ENCODE measurements around the gene MYL6B. TPM values are rescaled to one million over a fixed set of nuclear protein-coding genes. Genes with fewer than 3 reads are reported as not detected.
A peak's percentile ranks its signal among the peaks of the same experiment; 100 is the strongest.

MYL6B gene
- total and polyA plus RNA-seq, 2 donors (not counting 3 experiments of a cell fraction or from before 2014, with no cell fraction given) = 135 to 185 TPM

DNA sequence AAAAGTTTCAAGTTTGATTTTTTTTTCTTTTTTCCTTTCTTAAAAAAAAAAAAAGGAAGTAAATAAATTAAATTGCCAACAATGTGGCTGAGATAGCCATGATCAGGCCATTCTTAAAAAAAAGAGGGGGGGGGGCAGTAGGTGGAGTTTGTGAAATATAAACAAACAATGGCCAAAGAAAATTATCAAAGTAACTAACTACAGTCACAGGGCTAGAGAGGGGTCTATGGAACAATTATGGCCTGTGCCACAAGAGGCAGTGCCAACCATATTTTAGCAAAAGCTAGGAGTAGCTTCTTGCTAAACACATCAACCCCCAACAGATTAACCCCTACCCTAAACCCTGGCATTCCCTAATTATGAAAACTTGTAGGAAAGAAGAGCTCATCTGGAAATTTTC is 53.1 kb downstream of the MYL6B start:
- dilution Hi-C loops (cut with MboI; ENCODE audit: extremely low pct_ligation_motif_present, low sequenced_read_pairs) = no loop called here
- Histone ChIP-seq H3K4me2 (ENCODE audit: insufficient read depth, low read length) (no peak overlapping the region), H2AFZ (ENCODE audit: low read depth, low read length) (no peak overlapping the region), H3K79me2 (ENCODE audit: control insufficient read depth, insufficient read depth, low read length) (no peaks in the 10 kb centered on the region), H3K27ac (ENCODE audit: insufficient read depth, low read depth, low read length) (no peak overlapping the region), H3K9me3 (replicated peaks; ENCODE audit: control insufficient read depth, insufficient read depth, low read length) (no peaks in the 10 kb centered on the region), H3K36me3 (ENCODE audit: control insufficient read depth in 2 of 2, extremely low read depth in 1 of 2, insufficient read depth in 2 of 2, low read length in 2 of 2) (peaks cover 12 to 38% of the 10 kb centered on the region in 2 experiments), H4K20me1 (replicated peaks; ENCODE audit: control insufficient read depth, extremely low read depth, insufficient read depth, low read length) (no peaks in the 10 kb centered on the region), H3K27me3 (ENCODE audit: control insufficient read depth in 2 of 2, insufficient read depth in 2 of 2, low read length in 2 of 2) (no peaks in the 10 kb centered on the region), H3K4me3 (replicated peaks in 1 of 3; ENCODE audit: insufficient read depth in 1 of 3, low read depth in 1 of 3, low read length in 3 of 3) (no peak overlapping the region), H3K9ac (replicated peaks; ENCODE audit: extremely low read depth, insufficient read depth, low read length) (no peak overlapping the region), H3K4me1 (ENCODE audit: control insufficient read depth, extremely low read depth, insufficient read depth, low read length) (peaks cover 17% of the 10 kb centered on the region), H3K9me1 (replicated peaks; ENCODE audit: control insufficient read depth, extremely low read depth, insufficient read depth, low read length) (no peaks in the 10 kb centered on the region)
- no peak for TF ChIP-seq POLR2A (IDR thresholded peaks at IDR 0.05; ENCODE audit: low read depth, low read length)
- TF ChIP-seq GATA2 (IDR thresholded peaks at IDR 0.05; ENCODE audit: insufficient read depth, insufficient read length, low read depth, low read length) = no peak
- TF ChIP-seq, protein P1, sequence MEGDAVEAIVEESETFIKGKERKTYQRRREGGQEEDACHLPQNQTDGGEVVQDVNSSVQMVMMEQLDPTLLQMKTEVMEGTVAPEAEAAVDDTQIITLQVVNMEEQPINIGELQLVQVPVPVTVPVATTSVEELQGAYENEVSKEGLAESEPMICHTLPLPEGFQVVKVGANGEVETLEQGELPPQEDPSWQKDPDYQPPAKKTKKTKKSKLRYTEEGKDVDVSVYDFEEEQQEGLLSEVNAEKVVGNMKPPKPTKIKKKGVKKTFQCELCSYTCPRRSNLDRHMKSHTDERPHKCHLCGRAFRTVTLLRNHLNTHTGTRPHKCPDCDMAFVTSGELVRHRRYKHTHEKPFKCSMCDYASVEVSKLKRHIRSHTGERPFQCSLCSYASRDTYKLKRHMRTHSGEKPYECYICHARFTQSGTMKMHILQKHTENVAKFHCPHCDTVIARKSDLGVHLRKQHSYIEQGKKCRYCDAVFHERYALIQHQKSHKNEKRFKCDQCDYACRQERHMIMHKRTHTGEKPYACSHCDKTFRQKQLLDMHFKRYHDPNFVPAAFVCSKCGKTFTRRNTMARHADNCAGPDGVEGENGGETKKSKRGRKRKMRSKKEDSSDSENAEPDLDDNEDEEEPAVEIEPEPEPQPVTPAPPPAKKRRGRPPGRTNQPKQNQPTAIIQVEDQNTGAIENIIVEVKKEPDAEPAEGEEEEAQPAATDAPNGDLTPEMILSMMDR (IDR thresholded peaks at IDR 0.05; ENCODE audit: extremely low read depth in 1 of 2, insufficient read depth in 1 of 2, low read depth in 1 of 2, low read length in 2 of 2) = peak in 1 of 2 donors; percentile 31
- FAIRE-seq (no peak), DNase-seq (ENCODE audit: low read depth, low spot score) (peak; percentile 65)
- ChIA-PET CTCF (interaction anchor here (0.5 to 8.5 kb wide), 12 partner anchors 9 to 259 kb away, joined by 3 to 63 read pairs (median 6); partner anchors contain the start of genes ANKRD52, ESYT1, RNF41 and SMARCC2), POLR2A (interaction anchor here (1.4 to 2.8 kb wide), 2 partner anchors 16 to 87 kb away, joined by 3 to 12 read pairs; partner anchors contain the start of genes RNF41 and ZC3H10)
- intact Hi-C loops (cut with micrococcal nuclease) = no loop called here
- no TSS peak for BruUV-seq (replicated peaks)

DNA sequence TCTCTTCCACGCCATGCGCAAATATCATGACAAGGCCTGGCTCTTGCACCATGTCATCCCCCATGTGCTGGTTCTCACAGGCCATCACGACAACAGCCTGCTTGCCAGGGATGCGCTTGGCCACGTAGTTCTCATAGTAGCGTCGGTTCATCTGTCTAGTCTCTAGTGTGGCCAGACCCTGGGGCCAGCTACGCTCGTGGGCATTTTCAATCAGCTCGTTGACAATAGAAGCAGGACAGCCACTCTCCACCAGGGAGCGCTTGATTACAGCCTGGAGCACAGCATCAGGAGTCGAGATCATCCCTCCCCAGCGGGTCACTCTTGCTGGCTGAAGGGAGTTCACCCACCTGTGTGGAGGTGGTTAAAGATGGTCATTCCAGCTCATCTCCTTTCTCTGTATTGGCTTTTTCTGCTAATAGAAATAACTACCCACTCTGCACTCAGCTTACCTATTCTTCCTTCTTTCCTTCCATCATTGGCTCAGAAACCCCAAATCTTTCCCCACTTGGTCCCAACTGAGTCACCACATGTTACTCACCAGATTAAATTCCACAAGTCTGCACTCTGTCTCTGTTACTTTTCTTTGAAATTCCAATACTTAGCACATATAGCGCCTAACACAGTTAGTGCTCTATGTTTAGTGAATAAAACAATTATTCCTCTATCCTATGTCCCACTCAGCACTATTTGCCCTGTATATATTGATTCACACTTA is 54.2 kb downstream of the MYL6B start:
- CTCF ChIA-PET = interaction anchor here (0.6 to 8.5 kb wide), 20 partner anchors 8 to 301 kb away, joined by 3 to 63 read pairs (median 4); partner anchors contain the start of genes ANKRD52, ESYT1, RNF41 and SLC39A5
- DNase-seq (ENCODE audit: low read depth, low spot score) = peak; percentile 52
- Histone ChIP-seq H3K27me3 (ENCODE audit: control insufficient read depth in 2 of 2, insufficient read depth in 2 of 2, low read length in 2 of 2) (no peaks in the 10 kb centered on the region), H3K4me2 (ENCODE audit: insufficient read depth, low read length) (no peak overlapping the region), H4K20me1 (replicated peaks; ENCODE audit: control insufficient read depth, extremely low read depth, insufficient read depth, low read length) (no peaks in the 10 kb centered on the region), H3K9me3 (replicated peaks; ENCODE audit: control insufficient read depth, insufficient read depth, low read length) (no peaks in the 10 kb centered on the region), H3K4me3 (replicated peaks in 1 of 3; ENCODE audit: insufficient read depth in 1 of 3, low read depth in 1 of 3, low read length in 3 of 3) (no peak overlapping the region), H2AFZ (ENCODE audit: low read depth, low read length) (no peak overlapping the region), H3K79me2 (ENCODE audit: control insufficient read depth, insufficient read depth, low read length) (no peaks in the 10 kb centered on the region), H3K9me1 (replicated peaks; ENCODE audit: control insufficient read depth, extremely low read depth, insufficient read depth, low read length) (no peaks in the 10 kb centered on the region), H3K4me1 (ENCODE audit: control insufficient read depth, extremely low read depth, insufficient read depth, low read length) (peaks cover 17% of the 10 kb centered on the region), H3K9ac (replicated peaks; ENCODE audit: extremely low read depth, insufficient read depth, low read length) (no peak overlapping the region), H3K36me3 (ENCODE audit: control insufficient read depth in 2 of 2, extremely low read depth in 1 of 2, insufficient read depth in 2 of 2, low read length in 2 of 2) (peaks cover 12 to 43% of the 10 kb centered on the region in 2 experiments), H3K27ac (ENCODE audit: insufficient read depth, low read depth, low read length) (no peak overlapping the region)
- peak; percentile 66 for FAIRE-seq
- no peak for TF ChIP-seq JUN (IDR thresholded peaks at IDR 0.05; ENCODE audit: borderline replicate concordance, insufficient read depth, insufficient read length, low read depth)
- TF ChIP-seq POLR2A (IDR thresholded peaks at IDR 0.05; ENCODE audit: low read depth, low read length) = peak; percentile 30
- TF ChIP-seq, protein P1 (IDR thresholded peaks at IDR 0.05; ENCODE audit: extremely low read depth in 1 of 2, insufficient read depth in 1 of 2, low read depth in 1 of 2, low read length in 2 of 2) = peak; percentile 63 to 73
- no peak for TF ChIP-seq EZH2 (IDR thresholded peaks at IDR 0.05; ENCODE audit: borderline replicate concordance, low read depth, low read length, severe bottlenecking)
- TF ChIP-seq, protein P2, sequence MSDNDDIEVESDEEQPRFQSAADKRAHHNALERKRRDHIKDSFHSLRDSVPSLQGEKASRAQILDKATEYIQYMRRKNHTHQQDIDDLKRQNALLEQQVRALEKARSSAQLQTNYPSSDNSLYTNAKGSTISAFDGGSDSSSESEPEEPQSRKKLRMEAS (IDR thresholded peaks at IDR 0.05; ENCODE audit: insufficient read depth, insufficient read length) = no peak
- TF ChIP-seq POLR2AphosphoS5 (IDR thresholded peaks at IDR 0.05; ENCODE audit: insufficient read depth, low read depth, low read length) = no peak
- no peak for TF ChIP-seq MYC (IDR thresholded peaks at IDR 0.05; ENCODE audit: low read depth, low read length)
- TF ChIP-seq FOS (IDR thresholded peaks at IDR 0.05; ENCODE audit: borderline replicate concordance, insufficient read depth, low read length) = no peak
- TF ChIP-seq GATA2 (IDR thresholded peaks at IDR 0.05; ENCODE audit: insufficient read depth, insufficient read length, low read depth, low read length) = no peak
- intact Hi-C loops (cut with micrococcal nuclease) (loop anchor here (1.0 kb wide), 2 partner anchors 8 to 18 kb away; partner anchors contain the start of gene NABP2), dilution Hi-C loops (cut with MboI; ENCODE audit: extremely low pct_ligation_motif_present, low sequenced_read_pairs) (no loop called here)
- no TSS peak for BruUV-seq (replicated peaks)
- POLR2A ChIA-PET = interaction anchor here (1.4 to 2.8 kb wide), 2 partner anchors 15 to 88 kb away, joined by 3 to 12 read pairs; partner anchors contain the start of genes RNF41 and ZC3H10
